IPS-18a (cell line): ENCODE data around the gene PRKACB.

Experiments
- H3K27ac ChIP-seq: one replicate; pipeline ENCODE4 v1.5.1; 2013; ENCODE audit warnings: low read length
- H3K27me3 ChIP-seq: one replicate; pipeline ENCODE4 v1.6.1; 2013; ENCODE audit warnings: mild to moderate bottlenecking, low read length; ENCODE audit not compliant: control insufficient read depth, insufficient read depth
- H3K36me3 ChIP-seq: one replicate; pipeline ENCODE4 v1.6.1; 2013; ENCODE audit warnings: low read depth, low read length; ENCODE audit not compliant: control insufficient read depth
- H3K4me1 ChIP-seq: one replicate; pipeline ENCODE4 v1.6.1; 2013; ENCODE audit warnings: low read depth, low read length; ENCODE audit not compliant: control insufficient read depth
- H3K4me3 ChIP-seq: one replicate; pipeline ENCODE4 v1.5.1; 2013; ENCODE audit warnings: low read length
- H3K9ac ChIP-seq: one replicate; pipeline ENCODE4 v1.6.1; 2013; ENCODE audit warnings: mild to moderate bottlenecking, low read length, moderate library complexity
- H3K9me3 ChIP-seq: one replicate; pipeline ENCODE4 v1.6.1; 2013; ENCODE audit warnings: low read depth, low read length; ENCODE audit not compliant: control insufficient read depth

The PRKACB gene

GRCh38 chr1:84181350-84182005 is 37.4 kb downstream of the PRKACB start:
- Histone ChIP-seq H3K9me3 (no peaks in the 10 kb centered on the region), H3K27ac (no peak overlapping the region), H3K4me3 (no peak overlapping the region), H3K36me3 (no peaks in the 10 kb centered on the region), H3K27me3 (no peaks in the 10 kb centered on the region), H3K4me1 (no peaks in the 10 kb centered on the region), H3K9ac (no peak overlapping the region)

- H3K27me3 ChIP-seq, result no peaks in the 10 kb centered on the region
- no peaks in the 10 kb centered on the region for H3K36me3 ChIP-seq
- H3K4me3 ChIP-seq, result no peak overlapping the region
- no peak overlapping the region for H3K9ac ChIP-seq
- H3K4me1 ChIP-seq, result no peaks in the 10 kb centered on the region
- H3K9me3 ChIP-seq, result peaks cover 10% of the 10 kb centered on the region
- no peak overlapping the region for H3K27ac ChIP-seq
These were observed 46.4 kb downstream of the PRKACB start for GRCh38 chr1:84190455-84190854.

- peaks cover 10% of the 10 kb centered on the region for H3K9me3 ChIP-seq
- H3K27ac ChIP-seq, result no peak overlapping the region
- no peaks in the 10 kb centered on the region for H3K27me3 ChIP-seq
- H3K36me3 ChIP-seq, result no peaks in the 10 kb centered on the region
- H3K4me3 ChIP-seq, result no peak overlapping the region
- no peak overlapping the region for H3K9ac ChIP-seq
- no peaks in the 10 kb centered on the region for H3K4me1 ChIP-seq
These were observed 48.6 kb downstream of the PRKACB start for GRCh38 chr1:84192681-84193080.

GRCh38 chr1:84198832-84199231 is 54.8 kb downstream of the PRKACB start:
- H3K27ac ChIP-seq, result no peak overlapping the region
- no peaks in the 10 kb centered on the region for H3K9me3 ChIP-seq
- no peaks in the 10 kb centered on the region for H3K27me3 ChIP-seq
- H3K4me1 ChIP-seq, result no peaks in the 10 kb centered on the region
- H3K36me3 ChIP-seq, result peaks cover 3% of the 10 kb centered on the region
- H3K9ac ChIP-seq, result no peak overlapping the region
- no peak overlapping the region for H3K4me3 ChIP-seq

- H3K4me1 ChIP-seq, result no peaks in the 10 kb centered on the region
- no peaks in the 10 kb centered on the region for H3K9me3 ChIP-seq
- no peak overlapping the region for H3K4me3 ChIP-seq
- no peaks in the 10 kb centered on the region for H3K27me3 ChIP-seq
- no peak overlapping the region for H3K9ac ChIP-seq
- H3K27ac ChIP-seq, result no peak overlapping the region
- peaks cover 3% of the 10 kb centered on the region for H3K36me3 ChIP-seq
These were observed 55.2 kb downstream of the PRKACB start for GRCh38 chr1:84199257-84199656.

GRCh38 chr1:84202126-84202525 is 58.1 kb downstream of the PRKACB start:
- H3K4me3 ChIP-seq, result no peak overlapping the region
- no peak overlapping the region for H3K27ac ChIP-seq
- H3K4me1 ChIP-seq, result no peaks in the 10 kb centered on the region
- peaks cover 3% of the 10 kb centered on the region for H3K36me3 ChIP-seq
- H3K9me3 ChIP-seq, result no peaks in the 10 kb centered on the region
- H3K9ac ChIP-seq, result no peak overlapping the region
- no peaks in the 10 kb centered on the region for H3K27me3 ChIP-seq

GRCh38 chr1:84206375-84206774 is 62.3 kb downstream of the PRKACB start:
- Histone ChIP-seq H3K9me3 (no peaks in the 10 kb centered on the region), H3K4me1 (no peaks in the 10 kb centered on the region), H3K36me3 (no peaks in the 10 kb centered on the region), H3K27ac (no peak overlapping the region), H3K4me3 (no peak overlapping the region), H3K27me3 (no peaks in the 10 kb centered on the region), H3K9ac (no peak overlapping the region)

GRCh38 chr1:84208935-84209334 is 64.9 kb downstream of the PRKACB start:
- Histone ChIP-seq H3K27me3 (no peaks in the 10 kb centered on the region), H3K4me3 (no peak overlapping the region), H3K36me3 (no peaks in the 10 kb centered on the region), H3K4me1 (no peaks in the 10 kb centered on the region), H3K9ac (no peak overlapping the region), H3K9me3 (no peaks in the 10 kb centered on the region), H3K27ac (no peak overlapping the region)

- Histone ChIP-seq H3K27me3 (no peaks in the 10 kb centered on the region), H3K9ac (no peak overlapping the region), H3K4me3 (no peak overlapping the region), H3K36me3 (no peaks in the 10 kb centered on the region), H3K27ac (no peak overlapping the region), H3K9me3 (no peaks in the 10 kb centered on the region), H3K4me1 (no peaks in the 10 kb centered on the region)
These were observed 70.3 kb downstream of the PRKACB start for GRCh38 chr1:84214115-84214956.

GRCh38 chr1:84217239-84217638 is 73.2 kb downstream of the PRKACB start:
- H3K4me1 ChIP-seq, result no peaks in the 10 kb centered on the region
- H3K27ac ChIP-seq, result no peak overlapping the region
- H3K36me3 ChIP-seq, result no peaks in the 10 kb centered on the region
- no peak overlapping the region for H3K4me3 ChIP-seq
- H3K9me3 ChIP-seq, result no peaks in the 10 kb centered on the region
- no peaks in the 10 kb centered on the region for H3K27me3 ChIP-seq
- no peak overlapping the region for H3K9ac ChIP-seq

- Histone ChIP-seq H3K27me3 (no peaks in the 10 kb centered on the region), H3K9me3 (no peaks in the 10 kb centered on the region), H3K4me3 (no peak overlapping the region), H3K4me1 (no peaks in the 10 kb centered on the region), H3K36me3 (no peaks in the 10 kb centered on the region), H3K27ac (no peak overlapping the region), H3K9ac (no peak overlapping the region)
These were observed 79.8 kb downstream of the PRKACB start for GRCh38 chr1:84223751-84224432.
